Right cardiac atrium (tissue), 5 donors: ENCODE measurements around the gene ADAMTS17. TPM values are rescaled to one million over a fixed set of nuclear protein-coding genes. Genes with fewer than 3 reads are reported as not detected.

Experiments
- ATAC-seq, 2 donors: fragments of 200-7000 bp; cut with Tn5 transposase; one replicate each; pipeline versions ENCODE4 v1.8.0 to v1.9.1; 2020; ENCODE audit warnings: moderate library complexity in 2 of 2, mild to moderate bottlenecking in 1 of 2
- DNase-seq, 3 donors: peaks; one replicate each; pipeline ENCODE4 v3.0.0-alpha.2; 2020
- H3K27ac ChIP-seq: one replicate; pipeline ENCODE4 v1.5.1; 2013; ENCODE audit warnings: mild to moderate bottlenecking, low read length, control low read depth, moderate library complexity
- H3K27me3 ChIP-seq: one replicate; pipeline ENCODE4 v1.6.1; 2013; ENCODE audit not compliant: control insufficient read depth, insufficient read depth
- H3K4me1 ChIP-seq: one replicate; pipeline ENCODE4 v1.6.1; 2013; ENCODE audit warnings: low read length; ENCODE audit not compliant: control insufficient read depth, insufficient read depth
- H3K4me3 ChIP-seq: one replicate; pipeline ENCODE4 v1.5.1; 2013; ENCODE audit warnings: low read length, control low read depth
- H3K9me3 ChIP-seq: one replicate; pipeline ENCODE4 v1.6.1; 2013; ENCODE audit warnings: low read length; ENCODE audit not compliant: control insufficient read depth
- WGBS: extraction: QIAGEN DNeasy Blood & Tissue Kit; methylation state at CpG from one replicate; pipeline ENCODE4 v1.1.7; 2013; 5-methylcytosine and 5-hydroxymethylcytosine counted together
- intact Hi-C, 4 donors: fragments of 100-400 bp; cut with DNase I; formaldehyde crosslinking; loops; one replicate each; pipeline versions ENCODE4 v1.11.0 to v1.14.0; 2022 to 2023
- polyA plus RNA-seq: library from polyadenylated mRNA; stranded (reverse); fragments of 200-250 nt; gene quantifications from one replicate; pipeline ENCODE4 v1.2.3, GENCODE V29; 2013
- total RNA-seq, 4 donors: library from RNA; stranded (reverse); fragmentation: NEBNext Ultra II Directional; extraction: Animal tissue kit (Norgen Biotek cat#: 25700); gene quantifications; one replicate each; pipeline ENCODE4 v1.2.1, GENCODE V29; 2021
- donor health status: healthy with polysubstance abuse.
- donor health status: DM: no; HTN: yes; CAD: no.
- donor health status: DM: no; HTN: no; CAD: no.
- donor health status: DM: no; HTN: yes; CAD: no; lungs with severe emphysema.
- donor health status: DM: yes; HTN: yes; CAD: no.

ADAMTS17 gene
- total and polyA plus RNA-seq, 5 donors: 1.2 to 6.5 (median 2.6) TPM

DNA sequence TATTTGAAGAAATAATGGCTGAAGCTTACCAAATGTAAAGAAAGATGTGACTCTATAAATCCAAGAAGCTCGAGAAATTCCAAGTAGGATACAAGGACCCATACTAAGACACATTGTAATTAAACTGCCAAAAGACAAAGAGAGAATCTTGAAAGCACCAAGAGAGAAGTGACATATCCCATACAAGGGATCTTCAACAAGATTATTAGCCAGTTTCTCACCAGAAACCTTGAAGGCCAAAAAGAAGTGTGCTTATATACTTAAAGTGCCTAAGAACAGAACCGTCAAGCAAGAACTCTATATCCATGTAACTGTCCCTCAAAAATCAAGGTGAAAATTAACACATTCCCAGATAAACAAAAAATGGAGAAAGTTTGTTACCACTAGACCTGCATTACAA lies 220.5 kb downstream of the ADAMTS17 start:
- intact Hi-C loops: no loop called here
- ATAC-seq: no peak
- no peak for DNase-seq

GRCh38 chr15:100120111-100120510 lies 221.7 kb downstream of the ADAMTS17 start:
- no peak for DNase-seq
- Histone ChIP-seq H3K27me3 (no peaks in the 10 kb centered on the region), H3K9me3 (peaks cover 2% of the 10 kb centered on the region), H3K27ac (no peak overlapping the region), H3K4me3 (no peak overlapping the region), H3K4me1 (peaks cover 8% of the 10 kb centered on the region)
- WGBS: 90% methylated on average over 1 of the region's 1 CpG
- intact Hi-C loops: no loop called here
- no peak for ATAC-seq

More for the DNA sequence above, 220.5 kb downstream of the ADAMTS17 start:
- Histone ChIP-seq H3K4me3 (no peak overlapping the region), H3K4me1 (peaks cover 5% of the 10 kb centered on the region), H3K27me3 (no peaks in the 10 kb centered on the region), H3K9me3 (peaks cover 2% of the 10 kb centered on the region), H3K27ac (no peak overlapping the region)
- WGBS: 94% methylated on average over 2 of the region's 2 CpGs

DNA sequence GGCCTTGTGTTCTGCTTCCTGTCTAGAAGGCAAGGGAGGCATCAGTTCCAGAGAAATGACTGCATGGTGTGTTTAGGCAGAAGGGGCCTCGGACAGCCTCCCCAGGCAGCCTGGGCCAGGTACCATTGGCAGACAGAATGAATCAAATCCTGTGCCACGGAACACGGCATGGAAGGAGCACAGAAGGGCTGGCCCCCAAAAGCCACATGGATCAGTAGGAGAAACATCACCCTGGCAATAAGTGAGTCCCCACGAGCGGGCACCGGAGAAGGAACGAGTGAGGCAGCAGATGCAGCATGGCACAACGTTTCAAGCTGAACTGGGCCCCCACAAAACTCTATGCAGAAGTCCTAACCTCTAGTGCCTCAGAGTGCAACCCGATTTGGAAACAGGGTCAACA lies 223.2 kb downstream of the ADAMTS17 start:
- DNase-seq: no peak
- Histone ChIP-seq H3K4me1 (peaks cover 10% of the 10 kb centered on the region), H3K9me3 (peaks cover 2% of the 10 kb centered on the region), H3K4me3 (no peak overlapping the region), H3K27me3 (no peaks in the 10 kb centered on the region), H3K27ac (no peak overlapping the region)
- ATAC-seq: no peak
- WGBS: 87% methylated on average over 9 of the region's 9 CpGs
- intact Hi-C loops: no loop called here

DNA sequence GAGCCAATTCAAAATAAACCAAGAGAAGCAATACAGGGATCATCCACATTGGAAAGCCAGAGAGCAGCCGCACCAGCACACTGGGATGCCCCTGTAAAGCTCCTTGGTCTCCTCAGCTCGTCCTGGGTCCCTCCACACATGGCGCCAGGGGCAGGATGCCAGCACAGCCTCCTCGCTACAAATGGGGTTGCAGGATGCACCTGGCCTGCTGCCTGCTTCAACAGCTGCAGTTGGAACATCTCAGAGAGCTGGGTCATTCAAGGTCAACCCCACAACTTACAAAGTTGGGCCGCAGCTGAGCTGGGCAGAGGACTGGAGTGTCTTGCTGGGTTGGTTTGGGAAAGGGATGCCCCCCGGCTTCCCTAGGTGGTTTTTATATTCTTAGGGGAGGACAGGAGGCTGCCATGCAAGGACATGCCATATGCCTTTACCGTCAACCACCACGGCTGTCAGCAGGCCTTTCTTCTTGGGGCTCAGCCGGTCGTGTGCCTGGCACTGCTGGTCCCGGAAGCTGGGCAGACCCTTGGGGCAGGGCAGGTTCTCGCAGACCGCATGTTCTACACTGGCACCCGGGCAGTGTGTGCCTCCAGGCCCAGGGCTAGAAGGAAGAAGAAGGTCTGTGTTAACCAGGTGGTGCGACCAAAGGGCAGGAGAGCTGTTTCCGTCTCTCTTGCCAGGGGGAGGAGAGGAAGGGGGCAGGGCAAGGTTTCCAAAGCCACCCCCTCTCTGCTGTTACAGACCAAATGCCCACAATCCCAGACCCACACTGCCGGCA lies 225.2 kb downstream of the ADAMTS17 start:
- intact Hi-C loops: no loop called here
- Histone ChIP-seq H3K27me3 (no peaks in the 10 kb centered on the region), H3K4me3 (no peak overlapping the region), H3K4me1 (peaks cover 16% of the 10 kb centered on the region), H3K9me3 (no peaks in the 10 kb centered on the region), H3K27ac (no peak overlapping the region)
- DNase-seq: peak; percentile 66 to 89 (median 87)
- no peak for ATAC-seq
- WGBS: 78% methylated on average over 17 of the region's 17 CpGs

DNA sequence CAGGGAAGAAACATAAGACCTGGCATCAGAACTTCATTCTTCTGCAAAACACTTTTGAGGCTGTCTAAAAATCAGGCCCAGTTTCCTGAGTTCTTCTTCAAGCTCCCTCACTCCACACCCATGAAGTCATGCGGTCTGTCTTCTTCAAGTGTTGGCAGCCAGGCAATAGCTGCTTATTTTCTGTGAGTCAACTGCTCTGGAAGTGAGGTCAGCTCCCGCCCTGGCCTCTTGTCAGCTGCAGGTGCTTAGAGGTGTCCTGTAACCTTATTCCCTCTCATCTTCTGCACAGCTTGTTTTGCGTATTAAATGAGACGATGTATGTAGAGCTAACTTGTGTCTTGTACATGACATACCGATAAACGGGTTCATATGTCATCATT lies 226.1 kb downstream of the ADAMTS17 start:
- H3K4me3 ChIP-seq: no peak overlapping the region
- peaks cover 24% of the 10 kb centered on the region for H3K4me1 ChIP-seq
- no peaks in the 10 kb centered on the region for H3K9me3 ChIP-seq
- no peak overlapping the region for H3K27ac ChIP-seq
- peak in 2 of 3 donors; percentile 44 to 66 for DNase-seq
- ATAC-seq: no peak
- H3K27me3 ChIP-seq: no peaks in the 10 kb centered on the region
- 90% methylated on average over 6 of the region's 6 CpGs for WGBS
- intact Hi-C loops: no loop called here

DNA sequence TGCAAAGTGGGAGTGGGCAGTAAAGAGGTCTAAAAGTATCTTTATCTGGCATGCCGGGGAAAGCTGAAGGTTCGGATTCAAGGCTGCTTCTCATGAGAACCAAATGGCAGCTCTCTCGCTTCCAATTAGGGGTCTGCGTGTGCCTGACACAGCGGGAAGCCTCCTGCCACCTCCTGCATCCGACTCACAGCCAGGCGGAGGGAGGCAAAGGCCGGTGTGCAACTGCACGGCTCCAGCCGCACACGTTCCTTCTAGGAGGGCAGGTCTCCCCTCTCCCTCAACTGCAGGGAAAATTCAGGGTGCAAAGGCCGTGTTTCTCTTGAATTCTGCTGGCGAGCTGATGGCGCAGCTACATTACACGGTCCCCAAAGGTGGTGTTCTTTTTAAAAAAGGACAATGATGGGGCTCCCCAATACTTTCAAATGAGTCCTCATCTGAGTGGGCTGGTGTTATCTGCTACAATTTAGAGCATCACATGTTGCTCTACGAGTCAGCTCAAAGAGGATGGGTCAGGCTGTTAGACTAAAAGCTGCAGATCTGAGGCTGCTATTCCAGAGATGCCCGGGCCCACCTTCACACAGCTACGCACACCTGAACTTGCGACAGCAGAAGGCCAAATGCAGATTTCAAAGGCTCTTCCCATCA lies 226.6 kb downstream of the ADAMTS17 start:
- Histone ChIP-seq H3K9me3 (no peaks in the 10 kb centered on the region), H3K27ac (peak overlapping the region; percentile 99), H3K4me1 (peaks cover 26% of the 10 kb centered on the region), H3K4me3 (no peak overlapping the region), H3K27me3 (no peaks in the 10 kb centered on the region)
- 65% methylated on average over 19 of the region's 19 CpGs for WGBS
- ATAC-seq (no peak), DNase-seq (peak in 1 of 3 donors; percentile 63)
- intact Hi-C loops: no loop called here

DNA sequence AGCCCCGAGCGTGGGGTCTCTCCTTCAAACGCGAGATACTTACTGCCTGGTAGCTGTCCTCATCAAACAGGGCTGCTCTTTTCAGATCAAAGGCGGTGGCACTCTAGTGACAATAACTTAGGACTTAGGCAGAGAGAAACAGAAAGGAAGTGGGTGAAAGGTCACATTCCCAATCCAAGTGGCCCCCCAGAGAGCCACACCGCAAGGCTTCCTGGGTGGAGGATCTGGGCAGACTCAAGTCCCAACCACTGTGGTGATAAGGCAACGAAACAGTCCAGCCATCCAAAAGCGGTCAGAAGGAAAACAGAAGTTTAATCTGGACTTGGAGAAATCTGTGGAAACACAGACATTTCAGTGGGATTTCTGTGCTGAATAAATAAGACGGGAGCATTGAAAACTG lies 227.2 kb downstream of the ADAMTS17 start:
- WGBS: 9% methylated on average over 9 of the region's 9 CpGs
- peak; percentile 67 to 74 for ATAC-seq
- Histone ChIP-seq H3K9me3 (no peaks in the 10 kb centered on the region), H3K4me3 (peak overlapping the region; percentile 27), H3K27me3 (no peaks in the 10 kb centered on the region), H3K4me1 (peaks cover 26% of the 10 kb centered on the region), H3K27ac (peak overlapping the region; percentile 99)
- peak; percentile 71 to 82 (median 79) for DNase-seq
- intact Hi-C loops: no loop called here

- intact Hi-C loops: no loop called here
- H3K4me1 ChIP-seq: peaks cover 26% of the 10 kb centered on the region
- DNase-seq: peak; percentile 87 to 92 (median 90)
- no peaks in the 10 kb centered on the region for H3K27me3 ChIP-seq
- peak overlapping the region; percentile 27 for H3K4me3 ChIP-seq
- H3K9me3 ChIP-seq: no peaks in the 10 kb centered on the region
- ATAC-seq: peak; percentile 92 to 93
- 2% methylated on average over 8 of the region's 8 CpGs for WGBS
- peak overlapping the region; percentile 99 for H3K27ac ChIP-seq
These were observed 227.7 kb downstream of the ADAMTS17 start for GRCh38 chr15:100114100-100114499.

DNA sequence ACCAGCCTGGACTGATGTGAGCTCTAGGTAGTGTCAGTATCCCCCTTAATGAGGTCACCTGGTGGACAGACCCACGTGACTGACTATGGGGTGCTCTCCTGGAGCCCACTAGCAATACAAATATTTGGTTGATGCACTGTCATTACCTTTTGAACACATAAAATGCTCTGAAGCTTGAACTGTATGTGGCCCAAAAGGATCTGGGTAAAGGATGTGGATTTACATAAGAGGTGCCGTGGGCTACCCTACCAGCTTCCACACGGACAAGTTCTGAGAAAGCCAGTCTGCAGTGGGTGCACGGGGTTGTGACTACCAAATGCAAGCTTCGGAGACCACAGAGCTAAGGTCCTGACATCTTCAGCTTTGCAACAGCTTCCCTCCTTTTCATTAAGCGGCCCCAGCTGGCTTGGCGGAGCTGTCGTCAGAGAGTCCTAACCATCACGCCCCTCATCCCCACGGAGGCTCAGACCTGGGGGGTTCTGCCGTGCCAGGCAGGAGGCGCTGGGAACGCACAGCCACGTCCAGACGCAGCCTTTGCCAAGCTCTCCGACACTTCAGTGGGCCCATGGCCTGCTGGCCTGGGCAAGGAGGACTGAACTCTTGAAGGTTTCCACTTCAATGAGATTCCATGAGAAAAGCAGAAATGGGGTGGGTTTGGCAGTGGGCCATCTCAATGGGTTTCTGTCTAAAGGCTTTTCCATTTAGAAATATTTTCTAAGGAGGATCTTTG lies 228.3 kb downstream of the ADAMTS17 start:
- Histone ChIP-seq H3K9me3 (no peaks in the 10 kb centered on the region), H3K27ac (peak overlapping the region; percentile 93), H3K4me1 (peaks cover 26% of the 10 kb centered on the region), H3K4me3 (no peak overlapping the region), H3K27me3 (no peaks in the 10 kb centered on the region)
- DNase-seq (peak; percentile 81 to 91 (median 87)), ATAC-seq (peak; percentile 52 to 63)
- intact Hi-C loops: no loop called here
- 36% methylated on average over 16 of the region's 16 CpGs for WGBS

- DNase-seq (no peak), ATAC-seq (no peak)
- WGBS: 85% methylated on average over 14 of the region's 14 CpGs
- intact Hi-C loops: no loop called here
- no peaks in the 10 kb centered on the region for H3K27me3 ChIP-seq
- peak overlapping the region; percentile 93 for H3K27ac ChIP-seq
- H3K4me1 ChIP-seq: peaks cover 26% of the 10 kb centered on the region
- no peak overlapping the region for H3K4me3 ChIP-seq
- H3K9me3 ChIP-seq: no peaks in the 10 kb centered on the region
These were observed 229.0 kb downstream of the ADAMTS17 start for GRCh38 chr15:100112636-100113305.
